HCT116 (cell line): ENCODE results near the gene C14orf39. TPM values are rescaled to one million over a fixed set of nuclear protein-coding genes. Genes with fewer than 3 reads are reported as not detected.

Source experiments
- ATAC-seq: fragments of 200-7000 bp; cut with Tn5 transposase; 2 replicates; pipeline ENCODE4 v1.9.1; 2020; ENCODE audit warnings: mild to moderate bottlenecking, moderate library complexity
- BruUV-seq: library from RNA; stranded (reverse); fragments of 400-500 nt; replicated peaks from 2 replicates; lab custom pipeline; 2021; lab: Mats Ljungman, UMichigan
- CTCF ChIA-PET: fragments of 300-600 bp; sonication (Branson Sonifier 250); formaldehyde crosslinking; loops from one replicate; lab custom pipeline; 2021; ENCODE audit warnings: antibody characterized with exemption; lab: Charles Lee
- POLR2A ChIA-PET: fragments of 300-600, 350-600 bp; sonication (Branson Sonifier 250); formaldehyde crosslinking; loops from one replicate; lab custom pipeline; 2021; ENCODE audit warnings: antibody characterized with exemption; lab: Charles Lee
- RAD21 ChIA-PET, 2 experiments: fragments of 300-600 bp; sonication (Branson Sonifier 250); formaldehyde crosslinking; loops; one replicate each; lab custom pipeline; 2023; ENCODE audit warnings: low total read pairs in 2 of 2; ENCODE audit not compliant: uncharacterized antibody in 2 of 2, unreplicated experiment in 2 of 2, low non-redundant PET in 1 of 2; lab: Charles Lee
- DNase-seq: peaks from one replicate; pipeline ENCODE4 v3.0.0-alpha.2; 2010; ENCODE audit warnings: low read depth, low spot score
- H2AFZ ChIP-seq: fragments of 200-600 bp; shearing (Covaris generic), sonication (generic); 2 replicates; pipeline ENCODE4 v1.6.1; 2017; ENCODE audit warnings: low read depth, mixed run types, mixed read lengths, antibody characterized with exemption, low read length; ENCODE audit not compliant: poor library complexity, severe bottlenecking
- H3K27ac ChIP-seq: 2 replicates; pipeline ENCODE4 v1.5.1; 2012; ENCODE audit warnings: low read depth, low read length
- H3K27me3 ChIP-seq: fragments of 200-600 bp; sonication (generic); 2 replicates; pipeline ENCODE4 v1.6.1; 2016; ENCODE audit warnings: mixed run types, low read length, mixed read lengths; ENCODE audit not compliant: insufficient read depth
- H3K36me3 ChIP-seq, 2 experiments: fragments of 200-500 bp in 1 of 2; fragments of 200-600 bp in 1 of 2; sonication (Bioruptor generic) in 1 of 2; sonication (generic) in 1 of 2; 2 replicates each; pipeline versions ENCODE4 v1.5.1 to v1.6.1; 2014 to 2016; ENCODE audit warnings: low read length in 2 of 2, inconsistent platforms in 1 of 2, mixed read lengths in 1 of 2, mixed run types in 1 of 2; ENCODE audit not compliant: insufficient read depth in 2 of 2, control insufficient read depth in 1 of 2
- H3K4me1 ChIP-seq, 2 experiments: fragments of 200-600 bp in 1 of 2; sonication (generic) in 1 of 2; 2 replicates each; pipeline versions ENCODE4 v1.5.1 to v1.6.1; 2012 to 2017; ENCODE audit warnings: low read length in 2 of 2, inconsistent platforms in 1 of 2, mild to moderate bottlenecking in 1 of 2, mixed read lengths in 1 of 2, mixed run types in 1 of 2, moderate library complexity in 1 of 2; ENCODE audit not compliant: insufficient read depth in 2 of 2, control insufficient read depth in 1 of 2
- H3K4me2 ChIP-seq: fragments of 200-600 bp; sonication (generic); 2 replicates; pipeline ENCODE4 v1.6.1; 2017; ENCODE audit warnings: mixed run types, low read length, mixed read lengths
- H3K4me3 ChIP-seq, 2 experiments: fragments of 200-600 bp in 1 of 2; sonication (generic) in 1 of 2; replicated peaks in 1 of 2; 2 replicates each; pipeline ENCODE4 v1.5.1; 2011 to 2016; ENCODE audit warnings: low read length in 2 of 2, control low read depth in 1 of 2, low read depth in 1 of 2, mild to moderate bottlenecking in 1 of 2, mixed read lengths in 1 of 2, mixed run types in 1 of 2
- H3K79me2 ChIP-seq: fragments of 200-600 bp; sonication (generic); 2 replicates; pipeline ENCODE4 v1.6.1; 2017; ENCODE audit warnings: mild to moderate bottlenecking, mixed run types, low read length, moderate library complexity, mixed read lengths; ENCODE audit not compliant: insufficient read depth
- H3K9ac ChIP-seq: fragments of 200-600 bp; sonication (generic); 2 replicates; pipeline ENCODE4 v1.6.1; 2016; ENCODE audit warnings: low read length, mixed read lengths
- H3K9me2 ChIP-seq: fragments of 200-600 bp; sonication (generic), shearing (Covaris generic); 2 replicates; pipeline ENCODE4 v1.6.1; 2017; ENCODE audit warnings: mixed run types, mild to moderate bottlenecking, moderate library complexity; ENCODE audit not compliant: insufficient read depth
- H3K9me3 ChIP-seq, 2 experiments: fragments of 200-500 bp in 1 of 2; fragments of 200-600 bp in 1 of 2; sonication (Bioruptor generic) in 1 of 2; sonication (generic) in 1 of 2; 2 replicates each; pipeline ENCODE4 v1.6.1; 2014 to 2017; ENCODE audit warnings: low read length in 2 of 2, mixed read lengths in 2 of 2, inconsistent platforms in 1 of 2, low read depth in 1 of 2, mild to moderate bottlenecking in 1 of 2, mixed run types in 1 of 2, moderate library complexity in 1 of 2; ENCODE audit not compliant: control insufficient read depth in 1 of 2, insufficient read depth in 1 of 2
- H4K20me1 ChIP-seq: fragments of 200-600 bp; sonication (generic), shearing (Covaris generic); 2 replicates; pipeline ENCODE4 v1.6.1; 2017; ENCODE audit warnings: mixed run types, mild to moderate bottlenecking, moderate library complexity; ENCODE audit not compliant: insufficient read depth
- CBX3 ChIP-seq: IDR thresholded peaks from 2 replicates; pipeline ENCODE4 v1.6.1; 2012; ENCODE audit warnings: low read depth
- CEBPB ChIP-seq: IDR thresholded peaks from 2 replicates; pipeline ENCODE4 v1.6.1; 2012; ENCODE audit warnings: low read depth
- ELF1 ChIP-seq: IDR thresholded peaks from 2 replicates; pipeline ENCODE4 v1.6.1; 2012; ENCODE audit warnings: low read depth, borderline replicate concordance
- EZH2 ChIP-seq: fragments of 200-600 bp; sonication (generic); IDR thresholded peaks from 2 replicates; pipeline ENCODE4 v1.6.1; 2017; ENCODE audit warnings: antibody characterized with exemption, mixed run types
- EZH2phosphoT487 ChIP-seq: fragments of 200-600 bp; IDR thresholded peaks from 2 replicates; pipeline ENCODE4 v1.6.1; 2018; ENCODE audit warnings: antibody characterized with exemption, borderline replicate concordance
- FOSL1 ChIP-seq: IDR thresholded peaks from 2 replicates; pipeline ENCODE4 v1.6.1; 2012; ENCODE audit warnings: low read depth
- JUND ChIP-seq: IDR thresholded peaks from 2 replicates; pipeline ENCODE4 v1.6.1; 2012
- POLR2AphosphoS5 ChIP-seq: IDR thresholded peaks from 2 replicates; pipeline ENCODE4 v1.6.1; 2011; ENCODE audit warnings: mild to moderate bottlenecking, low read depth, low read length, moderate library complexity
- RAD21 ChIP-seq: IDR thresholded peaks from 2 replicates; pipeline ENCODE4 v1.6.1; 2012; ENCODE audit warnings: low read depth, mild to moderate bottlenecking
- REST ChIP-seq: IDR thresholded peaks from 2 replicates; pipeline ENCODE4 v1.6.1; 2012; ENCODE audit warnings: low read depth
- SIN3A ChIP-seq: IDR thresholded peaks from 2 replicates; pipeline ENCODE4 v1.6.1; 2012; ENCODE audit warnings: low read depth
- SP1 ChIP-seq: IDR thresholded peaks from 2 replicates; pipeline ENCODE4 v1.6.1; 2012; ENCODE audit warnings: low read depth
- TCF7L2 ChIP-seq: IDR thresholded peaks from 2 replicates; pipeline ENCODE4 v1.7.0; 2011; ENCODE audit warnings: borderline replicate concordance, inconsistent platforms; ENCODE audit not compliant: insufficient read depth, insufficient read length; ENCODE audit errors: extremely low read depth
- YY1 ChIP-seq: IDR thresholded peaks from 2 replicates; pipeline ENCODE4 v1.6.1; 2011; ENCODE audit warnings: low read length, low read depth, moderate library complexity, mild to moderate bottlenecking; ENCODE audit not compliant: insufficient replicate concordance; ENCODE audit errors: extremely low read depth
- ZBTB33 ChIP-seq: IDR thresholded peaks from 2 replicates; pipeline ENCODE4 v1.6.1; 2011; ENCODE audit warnings: mild to moderate bottlenecking, low read length, moderate library complexity; ENCODE audit not compliant: insufficient replicate concordance; ENCODE audit errors: extremely low read depth
- ZFX ChIP-seq: fragments of 450-650 bp; IDR thresholded peaks from 2 replicates; pipeline ENCODE4 v1.6.1; 2017
- ZNF274 ChIP-seq: fragments of 200-500 bp; sonication (Bioruptor generic); IDR thresholded peaks from 2 replicates; pipeline ENCODE4 v1.6.1; 2014; ENCODE audit warnings: mild to moderate bottlenecking, low read depth, low read length, inconsistent platforms
- intact Hi-C: fragments of 100-400 bp; cut with micrococcal nuclease; formaldehyde crosslinking; loops from 2 replicates; pipeline ENCODE4 v1.10.0; 2022
- total RNA-seq: library from RNA; stranded (reverse); gene quantifications from one replicate; pipeline ENCODE4 v1.2.1, GENCODE V29; 2021; ENCODE audit not compliant: unreplicated experiment
- TF ChIP-seq, protein P1 (sequence below): IDR thresholded peaks from 2 replicates; pipeline ENCODE4 v1.6.1; 2012
- TF ChIP-seq, protein P2 (sequence below): IDR thresholded peaks from 2 replicates; pipeline ENCODE4 v1.6.1; 2012
- TF ChIP-seq, protein P3 (sequence below), 3 experiments: fragments of 200-600 bp in 1 of 3; sonication (generic) in 1 of 3; IDR thresholded peaks in 2 of 3; conservative IDR thresholded peaks in 1 of 3; 2 replicates each; pipeline ENCODE4 v1.5.1; 2012 to 2017; ENCODE audit warnings: low read depth in 2 of 3, low read length in 2 of 3, antibody characterized with exemption in 1 of 3, borderline replicate concordance in 1 of 3, control low read depth in 1 of 3, mild to moderate bottlenecking in 1 of 3, mixed read lengths in 1 of 3, mixed run types in 1 of 3, moderate library complexity in 1 of 3; ENCODE audit not compliant: insufficient read depth in 1 of 3

The C14orf39 gene
- total RNA-seq, 1 experiment from 2014 or later, result not detected

DNA sequence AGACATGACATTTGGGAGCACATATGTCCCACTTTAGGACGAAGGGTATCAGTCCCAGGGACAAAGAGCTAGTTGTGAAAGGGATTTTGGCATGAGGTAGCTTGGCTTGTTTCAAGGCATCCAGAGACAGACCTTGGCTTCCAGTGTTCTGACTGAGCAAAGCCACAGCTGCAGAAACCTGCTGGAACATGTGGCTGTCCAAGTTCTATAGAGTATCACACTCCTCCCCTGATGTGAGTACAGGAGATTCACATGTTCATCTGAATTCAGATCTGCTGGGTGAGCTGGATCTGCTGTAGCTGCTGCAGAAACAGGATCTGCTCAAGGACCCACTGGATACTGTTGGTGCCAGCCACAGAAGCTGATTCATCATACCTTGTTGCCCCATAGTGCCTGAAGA is 10.1 kb upstream of the C14orf39 start:
- intact Hi-C loops, result no loop called here
- no peak overlapping the region for H3K4me3 ChIP-seq
- no peaks in the 10 kb centered on the region for H3K79me2 ChIP-seq
- H2AFZ ChIP-seq, result no peak overlapping the region
- ATAC-seq, result no peak
- H4K20me1 ChIP-seq, result no peaks in the 10 kb centered on the region
- no peaks in the 10 kb centered on the region for H3K36me3 ChIP-seq
- ChIA-PET RAD21 (no interaction called here), POLR2A (no interaction called here), CTCF (no interaction called here)
- no peak overlapping the region for H3K9ac ChIP-seq
- no peaks in the 10 kb centered on the region for H3K4me1 ChIP-seq
- H3K27me3 ChIP-seq, result no peaks in the 10 kb centered on the region
- H3K9me3 ChIP-seq, result no peaks in the 10 kb centered on the region
- TF ChIP-seq YY1 (no peak), FOSL1 (no peak), CBX3 (no peak), JUND (no peak), CEBPB (no peak), EZH2phosphoT487 (no peak), ELF1 (no peak), ZNF274 (no peak), POLR2AphosphoS5 (no peak), SIN3A (no peak), TCF7L2 (no peak), EZH2 (no peak), SP1 (no peak), ZBTB33 (no peak), ZFX (no peak), RAD21 (no peak), REST (no peak)
- TF ChIP-seq, protein P1, sequence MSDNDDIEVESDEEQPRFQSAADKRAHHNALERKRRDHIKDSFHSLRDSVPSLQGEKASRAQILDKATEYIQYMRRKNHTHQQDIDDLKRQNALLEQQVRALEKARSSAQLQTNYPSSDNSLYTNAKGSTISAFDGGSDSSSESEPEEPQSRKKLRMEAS, result no peak
- TF ChIP-seq, protein P2, sequence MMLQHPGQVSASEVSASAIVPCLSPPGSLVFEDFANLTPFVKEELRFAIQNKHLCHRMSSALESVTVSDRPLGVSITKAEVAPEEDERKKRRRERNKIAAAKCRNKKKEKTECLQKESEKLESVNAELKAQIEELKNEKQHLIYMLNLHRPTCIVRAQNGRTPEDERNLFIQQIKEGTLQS, result no peak
- TF ChIP-seq, protein P3, sequence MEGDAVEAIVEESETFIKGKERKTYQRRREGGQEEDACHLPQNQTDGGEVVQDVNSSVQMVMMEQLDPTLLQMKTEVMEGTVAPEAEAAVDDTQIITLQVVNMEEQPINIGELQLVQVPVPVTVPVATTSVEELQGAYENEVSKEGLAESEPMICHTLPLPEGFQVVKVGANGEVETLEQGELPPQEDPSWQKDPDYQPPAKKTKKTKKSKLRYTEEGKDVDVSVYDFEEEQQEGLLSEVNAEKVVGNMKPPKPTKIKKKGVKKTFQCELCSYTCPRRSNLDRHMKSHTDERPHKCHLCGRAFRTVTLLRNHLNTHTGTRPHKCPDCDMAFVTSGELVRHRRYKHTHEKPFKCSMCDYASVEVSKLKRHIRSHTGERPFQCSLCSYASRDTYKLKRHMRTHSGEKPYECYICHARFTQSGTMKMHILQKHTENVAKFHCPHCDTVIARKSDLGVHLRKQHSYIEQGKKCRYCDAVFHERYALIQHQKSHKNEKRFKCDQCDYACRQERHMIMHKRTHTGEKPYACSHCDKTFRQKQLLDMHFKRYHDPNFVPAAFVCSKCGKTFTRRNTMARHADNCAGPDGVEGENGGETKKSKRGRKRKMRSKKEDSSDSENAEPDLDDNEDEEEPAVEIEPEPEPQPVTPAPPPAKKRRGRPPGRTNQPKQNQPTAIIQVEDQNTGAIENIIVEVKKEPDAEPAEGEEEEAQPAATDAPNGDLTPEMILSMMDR (IDR thresholded peaks at IDR 0.05 in 2 of 3, conservative IDR thresholded peaks at IDR 0.05 in 1 of 3; ENCODE audit: borderline replicate concordance in 1 of 3, insufficient read depth in 1 of 3, low read depth in 2 of 3, low read length in 2 of 3), result no peak
- no peak overlapping the region for H3K4me2 ChIP-seq
- BruUV-seq, result no TSS peak
- DNase-seq, result no peak
- no peak overlapping the region for H3K27ac ChIP-seq
- H3K9me2 ChIP-seq, result no peaks in the 10 kb centered on the region
